NK-92 treated with Interleukin-12 subunit alpha and Interleukin-12 subunit beta, amount 100 ng/mL, for 24 hours (cell line): ENCODE data around the gene ETV6.

Experiments used
- DNase-seq: peaks from one replicate; lab custom pipeline; 2025; lab: John Stamatoyannopoulos, UW

The ETV6 gene

GRCh38 chr12:11861864-11862600 lies 212.6 kb downstream of the ETV6 start:
- no peak for DNase-seq

DNA sequence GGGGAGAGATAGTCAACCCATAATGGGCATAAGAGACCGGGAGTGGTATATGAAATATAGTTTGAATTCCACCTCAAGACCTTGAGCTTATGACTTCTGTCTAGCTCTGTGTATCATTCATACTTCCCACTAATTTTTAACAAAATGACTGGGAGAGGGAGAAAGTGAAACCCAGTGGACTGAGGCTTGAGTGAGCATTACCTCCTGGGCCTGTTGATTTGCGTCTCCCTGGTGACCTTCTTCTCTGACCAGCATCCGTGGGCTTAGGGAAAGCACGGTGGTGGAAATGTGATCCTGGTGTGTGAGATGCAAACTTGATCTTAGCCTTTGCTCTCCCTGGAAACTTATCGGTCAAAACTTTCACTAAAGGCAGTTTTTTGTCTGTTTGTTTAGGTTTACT lies 213.3 kb downstream of the ETV6 start:
- DNase-seq: no peak

DNA sequence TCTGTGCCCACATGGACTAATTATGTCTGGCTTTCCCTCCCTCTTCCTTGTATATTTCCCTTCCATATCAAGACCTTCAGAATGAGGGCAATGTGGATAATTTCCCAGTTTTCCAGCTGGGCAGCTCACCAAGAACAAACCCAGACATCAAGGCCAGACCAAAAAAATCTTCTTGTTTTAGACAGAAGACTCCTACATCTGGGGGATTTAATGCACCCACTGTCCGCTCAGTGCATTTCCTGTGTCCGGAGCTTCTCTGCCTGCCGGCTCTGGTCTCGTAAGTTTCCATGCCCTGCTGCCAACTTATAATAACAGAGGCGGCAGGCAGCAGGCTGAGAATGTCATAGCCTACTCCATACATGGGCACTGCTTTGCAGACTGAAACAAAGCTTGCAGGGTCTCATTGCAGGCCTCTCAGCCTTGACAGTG lies 214.0 kb downstream of the ETV6 start:
- no peak for DNase-seq

DNA sequence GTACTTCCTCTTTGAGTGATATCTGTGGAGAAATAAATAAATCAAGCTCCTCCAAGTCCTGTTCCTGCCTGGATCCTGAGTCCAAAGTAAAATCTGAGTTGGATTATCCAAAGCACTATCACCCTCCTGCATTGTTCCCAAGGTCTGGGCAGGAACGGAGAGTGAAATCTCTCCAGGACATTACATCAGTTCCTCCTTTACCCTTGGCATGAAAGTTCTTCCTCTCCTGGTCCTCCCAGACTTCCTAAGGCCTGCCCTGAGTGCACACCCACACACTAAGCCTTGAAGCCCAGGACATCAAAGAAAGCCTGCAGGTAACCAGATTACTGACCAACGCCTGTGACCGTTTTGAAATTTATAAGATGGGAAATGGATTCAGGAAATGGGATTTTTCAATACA lies 214.5 kb downstream of the ETV6 start:
- DNase-seq: no peak

- DNase-seq: no peak
Observed at GRCh38 chr12:11865824-11866223, 216.3 kb downstream of the ETV6 start.

GRCh38 chr12:11868027-11868426 lies 218.6 kb downstream of the ETV6 start:
- DNase-seq: no peak

- DNase-seq: no peak
Observed at GRCh38 chr12:11869406-11869805, 219.9 kb downstream of the ETV6 start.

GRCh38 chr12:11870041-11870451 lies 220.6 kb downstream of the ETV6 start:
- no peak for DNase-seq

DNA sequence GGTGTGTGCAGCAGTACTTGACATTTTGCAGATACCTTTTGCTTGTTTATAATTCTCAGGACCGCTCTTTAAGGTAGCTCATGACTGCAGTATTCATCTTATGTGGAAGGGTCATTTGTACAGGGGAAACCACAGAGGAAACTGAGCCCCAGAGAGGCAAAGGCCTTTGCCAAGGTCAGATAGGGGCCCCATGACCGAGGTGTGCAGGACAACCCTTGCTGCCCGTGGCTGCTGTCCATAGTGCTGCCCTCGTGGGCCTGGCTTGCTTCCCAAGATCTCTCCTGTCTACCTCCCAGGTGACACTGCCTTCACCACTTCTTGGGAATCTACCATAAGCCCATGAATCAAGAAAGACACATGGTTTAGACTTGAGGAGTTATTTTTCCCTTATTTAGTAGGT lies 222.6 kb downstream of the ETV6 start:
- DNase-seq: no peak

DNA sequence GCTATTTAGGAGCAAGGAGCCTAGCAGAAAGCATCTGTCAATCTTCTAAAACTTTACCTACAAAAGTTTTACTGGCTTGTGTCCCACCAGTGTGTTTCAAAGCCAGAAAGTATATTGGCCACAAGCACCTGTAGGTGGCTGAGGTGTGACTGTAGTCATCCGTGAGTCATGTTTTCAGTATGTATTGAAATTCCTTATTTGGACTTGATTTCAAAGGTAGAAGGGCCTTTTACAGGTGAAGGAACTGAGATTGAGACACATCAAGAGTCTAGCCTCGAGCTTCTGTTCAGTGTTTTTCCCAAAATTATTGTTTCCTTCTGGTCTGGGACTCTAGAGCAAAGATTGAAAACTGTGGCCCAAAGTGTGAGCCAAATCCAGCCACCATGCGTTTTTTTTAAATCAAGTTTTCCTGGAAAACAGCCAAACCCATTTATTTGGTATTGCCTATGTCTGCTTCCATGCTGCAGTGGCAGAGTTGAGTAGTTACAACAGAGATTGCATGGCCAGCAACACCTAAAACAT lies 226.0 kb downstream of the ETV6 start:
- no peak for DNase-seq

GRCh38 chr12:11876307-11876706 lies 226.8 kb downstream of the ETV6 start:
- no peak for DNase-seq

GRCh38 chr12:11877102-11877826 lies 227.8 kb downstream of the ETV6 start:
- no peak for DNase-seq

DNA sequence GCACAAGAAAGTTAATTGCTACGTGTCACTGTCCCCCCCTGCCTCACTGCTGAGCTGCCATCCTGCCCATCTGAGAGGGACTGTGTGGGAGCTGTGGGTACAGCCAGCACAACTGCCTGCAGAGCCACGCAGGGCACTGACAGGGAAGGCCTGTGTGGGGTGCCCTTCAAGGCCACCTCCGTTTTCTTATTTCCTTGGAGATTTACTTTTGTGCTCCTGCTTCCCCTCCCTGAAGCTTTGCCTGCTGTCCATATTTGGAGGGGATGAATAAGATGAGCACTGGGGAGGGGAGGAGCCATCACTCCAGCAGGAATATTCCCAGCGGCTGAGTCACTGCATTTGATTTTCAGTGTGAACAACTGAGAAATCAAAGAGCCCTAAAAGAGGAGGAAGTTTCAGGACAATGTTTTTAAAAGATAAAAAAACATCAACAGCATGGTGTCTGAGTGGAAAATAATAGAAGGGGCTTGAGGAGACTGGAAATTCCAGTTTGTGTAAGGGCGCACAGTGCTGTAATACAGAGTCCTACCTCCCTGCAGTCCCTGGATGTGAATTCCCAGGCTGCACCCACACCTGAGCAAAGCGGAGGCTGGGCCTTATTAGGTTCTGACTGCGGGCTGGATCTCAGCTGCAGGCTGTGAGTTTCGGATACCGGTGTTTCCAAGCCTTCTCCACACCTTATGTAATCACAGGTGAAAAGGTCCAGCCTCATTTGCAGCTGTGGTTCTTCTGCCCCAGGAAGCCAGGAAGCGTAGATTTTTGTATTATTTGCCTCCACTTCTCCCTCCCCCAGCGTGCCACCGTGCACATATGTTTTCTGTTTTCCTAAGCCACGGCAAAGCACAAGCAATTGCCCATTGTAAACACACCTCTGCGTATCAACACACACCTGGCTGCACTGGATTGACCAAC lies 228.7 kb downstream of the ETV6 start:
- DNase-seq: no peak

DNA sequence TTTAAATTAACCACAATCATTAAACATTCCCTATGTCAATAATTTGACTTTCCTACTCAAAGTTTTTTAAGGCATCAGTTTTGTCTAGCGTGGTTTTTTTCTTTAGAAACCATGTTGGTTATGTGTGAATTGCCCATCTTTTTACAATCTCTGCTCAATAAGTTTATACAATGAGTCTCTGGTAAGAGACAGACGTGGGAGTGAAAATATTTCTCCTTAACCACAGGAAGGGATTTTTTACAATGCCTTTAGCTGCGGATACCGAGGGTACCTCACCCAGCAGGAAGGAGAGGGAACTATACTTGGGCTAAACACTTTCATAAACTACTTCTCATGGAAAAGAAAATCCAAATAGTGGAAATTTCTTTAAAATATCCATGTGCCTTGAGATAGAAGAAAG lies 229.8 kb downstream of the ETV6 start:
- DNase-seq: no peak

DNA sequence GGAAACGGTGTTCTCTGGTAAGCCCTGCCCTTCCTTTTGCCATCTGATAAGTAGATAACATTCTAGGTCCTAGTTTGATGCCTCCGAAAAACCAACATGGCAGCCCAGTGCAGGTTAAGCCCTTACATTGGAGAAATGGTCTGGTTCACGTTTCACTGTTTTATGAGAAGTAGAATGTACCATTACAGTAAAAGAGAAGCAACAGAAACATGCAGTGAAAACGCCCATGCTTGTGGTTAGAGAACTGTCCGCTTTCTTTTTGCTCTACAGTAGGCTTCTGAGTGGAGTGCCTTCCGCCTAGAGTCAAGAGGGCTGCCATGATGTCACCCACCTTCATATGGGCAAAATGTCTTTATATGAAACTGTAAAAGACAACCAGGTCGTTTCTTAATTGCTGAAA lies 230.9 kb downstream of the ETV6 start:
- DNase-seq: no peak

- DNase-seq: no peak
Observed at GRCh38 chr12:11881835-11882234, 232.4 kb downstream of the ETV6 start.

DNA sequence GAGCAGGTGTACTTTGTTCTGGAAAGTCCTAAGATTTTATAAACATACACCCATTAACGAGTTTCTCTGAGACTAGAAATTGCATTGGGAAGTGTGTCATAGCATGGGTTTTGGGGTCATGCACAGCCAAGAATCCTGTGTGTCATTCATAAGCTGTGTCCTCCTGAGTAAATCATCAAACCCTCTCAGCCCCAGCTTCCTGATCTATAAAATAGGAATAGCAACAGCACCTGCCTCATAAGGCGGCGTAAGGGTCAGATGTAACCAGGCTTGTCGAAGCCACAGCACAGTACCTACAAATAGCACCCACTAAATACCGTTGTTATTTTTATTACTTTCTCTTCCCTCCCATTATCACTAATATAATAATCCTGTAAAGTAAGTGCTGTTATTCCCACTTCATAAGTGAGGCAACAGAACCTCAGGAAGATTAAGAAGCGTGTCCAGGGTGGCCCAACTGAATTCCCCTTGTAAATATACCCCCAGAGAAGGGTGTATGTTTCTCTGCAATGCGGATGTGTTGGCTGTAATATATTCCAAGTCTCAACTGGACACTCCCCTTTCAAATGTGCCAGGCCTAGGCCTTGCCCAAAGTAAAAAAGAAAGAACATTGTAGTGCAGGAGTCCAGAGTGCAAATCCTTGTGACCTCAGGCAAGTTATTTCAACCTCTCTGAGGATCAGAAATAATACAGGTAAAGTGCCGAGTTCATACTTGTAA lies 233.0 kb downstream of the ETV6 start:
- DNase-seq: no peak

- DNase-seq: no peak
Observed at GRCh38 chr12:11884116-11884515, 234.6 kb downstream of the ETV6 start.

GRCh38 chr12:11884706-11885105 lies 235.2 kb downstream of the ETV6 start:
- no peak for DNase-seq

DNA sequence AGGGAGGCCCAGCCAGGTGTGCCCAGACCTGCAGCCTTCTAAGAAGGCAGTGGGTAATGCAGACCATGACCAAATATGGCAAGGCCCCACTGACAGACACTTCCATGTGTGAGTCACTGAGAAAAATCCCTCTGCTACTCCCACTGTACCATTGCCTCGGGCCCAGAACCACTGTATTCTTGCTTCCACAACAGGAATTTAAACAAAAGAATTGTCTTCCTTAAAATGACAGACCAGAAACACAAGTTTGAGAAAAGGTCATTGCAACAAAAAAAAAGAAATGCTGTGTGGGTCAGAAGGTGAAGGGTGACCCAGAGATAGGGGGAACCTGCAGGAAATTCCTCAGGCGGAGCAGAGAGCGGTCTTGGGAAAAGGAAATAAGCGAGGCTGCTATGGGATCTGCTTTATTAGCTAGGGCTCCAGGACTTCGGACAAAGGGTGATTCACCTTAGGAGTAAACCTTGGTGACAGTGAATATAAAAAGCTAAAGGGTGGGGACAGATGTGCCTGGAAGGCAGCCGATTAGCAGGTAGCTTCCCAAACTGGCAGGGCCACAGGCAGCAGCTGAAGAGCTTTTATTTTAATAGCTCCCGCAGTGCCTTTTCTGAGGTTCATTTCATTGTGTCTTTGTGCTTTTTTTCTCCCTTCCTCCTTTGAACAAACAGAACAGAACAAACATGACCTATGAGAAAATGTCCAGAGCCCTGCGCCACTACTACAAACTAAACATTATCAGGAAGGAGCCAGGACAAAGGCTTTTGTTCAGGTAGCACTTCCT lies 236.0 kb downstream of the ETV6 start:
- DNase-seq: no peak

- DNase-seq: no peak
Observed at GRCh38 chr12:11886339-11886738, 236.9 kb downstream of the ETV6 start.
